Esophagus squamous epithelium (tissue), 4 donors: ENCODE results near the gene ADAMTS15.

Experiments
- POLR2A ChIP-seq, 4 donors: fragments of 450-650 bp; IDR thresholded peaks; one replicate each; pipeline ENCODE4 v1.6.1; 2017; ENCODE audit warnings: antibody characterized with exemption in 4 of 4, mild to moderate bottlenecking in 4 of 4, moderate library complexity in 3 of 4
- TF ChIP-seq, protein P1 (sequence below), 6 experiments: fragments of 450-650 bp in 4 of 6; fragments of 200-600 bp in 2 of 6; sonication (generic) in 2 of 6; IDR thresholded peaks; one replicate each; pipeline ENCODE4 v1.5.1; 2016 to 2019; ENCODE audit warnings: antibody characterized with exemption in 6 of 6, mild to moderate bottlenecking in 4 of 6, moderate library complexity in 4 of 6

DNA sequence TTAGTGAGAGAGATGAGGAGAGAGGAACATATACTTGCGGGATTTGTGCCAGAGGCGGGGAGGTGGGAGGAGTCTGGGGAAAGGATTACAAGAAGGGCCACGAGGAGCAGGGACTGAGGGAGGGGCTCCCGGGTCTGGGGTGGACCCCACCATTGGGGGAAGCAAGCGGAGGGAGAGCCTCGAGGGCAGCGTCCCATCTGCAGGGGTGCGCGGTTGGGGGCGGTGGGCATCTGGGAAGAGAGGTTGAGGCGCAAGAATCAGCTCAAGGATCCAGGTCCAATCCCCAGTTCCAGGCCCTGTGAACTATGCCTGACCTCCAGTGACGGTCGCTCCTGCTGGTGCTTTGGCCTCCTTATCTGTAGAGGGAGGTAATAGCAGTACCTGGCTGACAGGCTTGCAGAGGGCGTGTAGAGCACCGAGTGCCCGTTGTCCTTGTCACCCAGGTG is 38.0 kb downstream of the ADAMTS15 start:
- TF ChIP-seq POLR2A (IDR thresholded peaks at IDR 0.05): no peak
- TF ChIP-seq, protein P1, sequence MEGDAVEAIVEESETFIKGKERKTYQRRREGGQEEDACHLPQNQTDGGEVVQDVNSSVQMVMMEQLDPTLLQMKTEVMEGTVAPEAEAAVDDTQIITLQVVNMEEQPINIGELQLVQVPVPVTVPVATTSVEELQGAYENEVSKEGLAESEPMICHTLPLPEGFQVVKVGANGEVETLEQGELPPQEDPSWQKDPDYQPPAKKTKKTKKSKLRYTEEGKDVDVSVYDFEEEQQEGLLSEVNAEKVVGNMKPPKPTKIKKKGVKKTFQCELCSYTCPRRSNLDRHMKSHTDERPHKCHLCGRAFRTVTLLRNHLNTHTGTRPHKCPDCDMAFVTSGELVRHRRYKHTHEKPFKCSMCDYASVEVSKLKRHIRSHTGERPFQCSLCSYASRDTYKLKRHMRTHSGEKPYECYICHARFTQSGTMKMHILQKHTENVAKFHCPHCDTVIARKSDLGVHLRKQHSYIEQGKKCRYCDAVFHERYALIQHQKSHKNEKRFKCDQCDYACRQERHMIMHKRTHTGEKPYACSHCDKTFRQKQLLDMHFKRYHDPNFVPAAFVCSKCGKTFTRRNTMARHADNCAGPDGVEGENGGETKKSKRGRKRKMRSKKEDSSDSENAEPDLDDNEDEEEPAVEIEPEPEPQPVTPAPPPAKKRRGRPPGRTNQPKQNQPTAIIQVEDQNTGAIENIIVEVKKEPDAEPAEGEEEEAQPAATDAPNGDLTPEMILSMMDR (IDR thresholded peaks at IDR 0.05): no peak
